SJSA1 (cell line): ENCODE results near the gene PTPRQ. TPM values are rescaled to one million over a fixed set of nuclear protein-coding genes. Genes with fewer than 3 reads are reported as not detected.
A peak's percentile ranks its signal among the peaks of the same experiment; 100 is the strongest.

ENCODE experiments used
- DNase-seq, 2 experiments: peaks; one replicate each; pipeline ENCODE4 v3.0.0-alpha.2; 2015 to 2020; ENCODE audit warnings: low spot score in 2 of 2, low read depth in 1 of 2
- H3K27ac ChIP-seq: fragments of 250-450 bp; sonication (Bioruptor Pico); 2 replicates; pipeline ENCODE4 v1.5.1; 2020; ENCODE audit warnings: mild to moderate bottlenecking, moderate library complexity
- H3K27me3 ChIP-seq: fragments of 250-450 bp; sonication (Bioruptor Pico); replicated peaks from 2 replicates; pipeline ENCODE4 v1.5.1; 2020; ENCODE audit warnings: mild to moderate bottlenecking, moderate library complexity
- H3K36me3 ChIP-seq: fragments of 250-450 bp; sonication (Bioruptor Pico); 2 replicates; pipeline ENCODE4 v1.5.1; 2020; ENCODE audit warnings: mild to moderate bottlenecking
- H3K4me1 ChIP-seq: fragments of 250-450 bp; sonication (Bioruptor Pico); replicated peaks from 2 replicates; pipeline ENCODE4 v1.6.1; 2021; ENCODE audit warnings: mild to moderate bottlenecking
- H3K4me3 ChIP-seq: fragments of 250-450 bp; sonication (Bioruptor Pico); 2 replicates; pipeline ENCODE4 v1.5.1; 2020; ENCODE audit warnings: mild to moderate bottlenecking
- H3K9me3 ChIP-seq: fragments of 250-450 bp; sonication (Bioruptor Pico); replicated peaks from 2 replicates; pipeline ENCODE4 v1.5.1; 2020; ENCODE audit warnings: mild to moderate bottlenecking
- total RNA-seq: library from RNA; depleted of rRNA; stranded (reverse); fragments of >200 nt; shearing (Covaris generic); gene quantifications from 2 replicates; pipeline ENCODE4 v1.2.3, GENCODE V29; 2014

PTPRQ gene
- total RNA-seq, 1 experiment from 2014 or later: 1.1 TPM

GRCh38 chr12:80549298-80549697 is 105.3 kb downstream of the PTPRQ start:
- Histone ChIP-seq H3K9me3 (peaks cover 3% of the 10 kb centered on the region; the same call in 1 of the 2 replicates), H3K27ac (no peak overlapping the region), H3K4me3 (no peak overlapping the region), H3K36me3 (0 out of 2 replicates have a peak, but pooled peaks cover 5% of the 10 kb centered on the region), H3K4me1 (peaks cover 29% of the 10 kb centered on the region), H3K27me3 (no peaks in the 10 kb centered on the region)
- DNase-seq: no peak

- Histone ChIP-seq H3K27ac (peak overlapping the region; percentile 81), H3K36me3 (0 out of 2 replicates have a peak, but pooled peaks cover 5% of the 10 kb centered on the region), H3K4me1 (peaks cover 36% of the 10 kb centered on the region), H3K27me3 (no peaks in the 10 kb centered on the region), H3K4me3 (no peak overlapping the region), H3K9me3 (peaks cover 3% of the 10 kb centered on the region; the same call in 1 of the 2 replicates)
- peak; percentile 60 to 74 for DNase-seq
These were observed 107.9 kb downstream of the PTPRQ start for GRCh38 chr12:80551897-80552296.

- DNase-seq: peak in 1 of 2 experiments; percentile 69
- peaks cover 36% of the 10 kb centered on the region for H3K4me1 ChIP-seq
- H3K9me3 ChIP-seq: peaks cover 3% of the 10 kb centered on the region; the same call in 1 of the 2 replicates
- 0 out of 2 replicates have a peak, but pooled peaks cover 5% of the 10 kb centered on the region for H3K36me3 ChIP-seq
- H3K27me3 ChIP-seq: no peaks in the 10 kb centered on the region
- H3K4me3 ChIP-seq: no peak overlapping the region
- H3K27ac ChIP-seq: peak overlapping the region; percentile 81
These were observed 109.3 kb downstream of the PTPRQ start for GRCh38 chr12:80553316-80553715.

GRCh38 chr12:80556566-80556965 is 112.5 kb downstream of the PTPRQ start:
- H3K4me3 ChIP-seq: no peak overlapping the region
- H3K27me3 ChIP-seq: no peaks in the 10 kb centered on the region
- H3K36me3 ChIP-seq: 0 out of 2 replicates have a peak, but pooled peaks cover 5% of the 10 kb centered on the region
- peaks cover 30% of the 10 kb centered on the region for H3K4me1 ChIP-seq
- no peak for DNase-seq
- H3K9me3 ChIP-seq: peaks cover 3% of the 10 kb centered on the region; the same call in 1 of the 2 replicates
- no peak overlapping the region for H3K27ac ChIP-seq

- Histone ChIP-seq H3K9me3 (no peaks in the 10 kb centered on the region), H3K27ac (no peak overlapping the region), H3K4me3 (no peak overlapping the region), H3K4me1 (peaks cover 6% of the 10 kb centered on the region), H3K27me3 (no peaks in the 10 kb centered on the region), H3K36me3 (no peaks in the 10 kb centered on the region)
- no peak for DNase-seq
These were observed 115.7 kb downstream of the PTPRQ start for GRCh38 chr12:80559766-80560165.

- Histone ChIP-seq H3K4me1 (no peaks in the 10 kb centered on the region; the same call in 1 of the 2 replicates), H3K4me3 (no peak overlapping the region), H3K36me3 (no peaks in the 10 kb centered on the region), H3K27me3 (no peaks in the 10 kb centered on the region), H3K27ac (no peak overlapping the region), H3K9me3 (no peaks in the 10 kb centered on the region)
- no peak for DNase-seq
These were observed 121.2 kb downstream of the PTPRQ start for GRCh38 chr12:80565271-80565670.

- Histone ChIP-seq H3K4me3 (no peak overlapping the region), H3K27ac (no peak overlapping the region), H3K4me1 (no peaks in the 10 kb centered on the region; the same call in 1 of the 2 replicates), H3K27me3 (no peaks in the 10 kb centered on the region), H3K9me3 (no peaks in the 10 kb centered on the region), H3K36me3 (no peaks in the 10 kb centered on the region)
- no peak for DNase-seq
These were observed 123.4 kb downstream of the PTPRQ start for GRCh38 chr12:80567401-80567800.

GRCh38 chr12:80576641-80577418 is 132.8 kb downstream of the PTPRQ start:
- Histone ChIP-seq H3K36me3 (no peaks in the 10 kb centered on the region), H3K4me3 (no peak overlapping the region), H3K4me1 (peaks cover 23% of the 10 kb centered on the region), H3K27ac (no peak overlapping the region), H3K27me3 (no peaks in the 10 kb centered on the region), H3K9me3 (no peaks in the 10 kb centered on the region)
- DNase-seq: no peak

- H3K27ac ChIP-seq: peak overlapping the region; percentile 99
- H3K36me3 ChIP-seq: no peaks in the 10 kb centered on the region
- H3K9me3 ChIP-seq: no peaks in the 10 kb centered on the region
- DNase-seq: peak in 1 of 2 experiments; percentile 90
- no peaks in the 10 kb centered on the region for H3K27me3 ChIP-seq
- H3K4me3 ChIP-seq: peak overlapping the region; percentile 29
- peaks cover 33% of the 10 kb centered on the region for H3K4me1 ChIP-seq
These were observed 136.2 kb downstream of the PTPRQ start for GRCh38 chr12:80580254-80580653.

GRCh38 chr12:80581783-80582182 is 137.7 kb downstream of the PTPRQ start:
- DNase-seq: no peak
- Histone ChIP-seq H3K27me3 (no peaks in the 10 kb centered on the region), H3K27ac (peak overlapping the region; percentile 99)

GRCh38 chr12:80582431-80582830 is 138.4 kb downstream of the PTPRQ start:
- Histone ChIP-seq H3K27ac (peak overlapping the region; percentile 99), H3K4me1 (peaks cover 33% of the 10 kb centered on the region), H3K27me3 (no peaks in the 10 kb centered on the region), H3K36me3 (no peaks in the 10 kb centered on the region), H3K4me3 (no peak overlapping the region), H3K9me3 (no peaks in the 10 kb centered on the region)
- DNase-seq: no peak

More at GRCh38 chr12:80581783-80582182, 137.7 kb downstream of the PTPRQ start:
- Histone ChIP-seq H3K4me1 (peaks cover 33% of the 10 kb centered on the region), H3K9me3 (no peaks in the 10 kb centered on the region), H3K4me3 (no peak overlapping the region), H3K36me3 (no peaks in the 10 kb centered on the region)

GRCh38 chr12:80589077-80589476 is 145.0 kb downstream of the PTPRQ start:
- H3K4me3 ChIP-seq: no peak overlapping the region
- peaks cover 25% of the 10 kb centered on the region for H3K4me1 ChIP-seq
- DNase-seq: no peak
- no peaks in the 10 kb centered on the region for H3K27me3 ChIP-seq
- H3K9me3 ChIP-seq: no peaks in the 10 kb centered on the region
- no peaks in the 10 kb centered on the region; the same call in 1 of the 2 replicates for H3K36me3 ChIP-seq
- no peak overlapping the region for H3K27ac ChIP-seq

- H3K9me3 ChIP-seq: no peaks in the 10 kb centered on the region
- DNase-seq: no peak
- no peaks in the 10 kb centered on the region; the same call in 1 of the 2 replicates for H3K36me3 ChIP-seq
- H3K27ac ChIP-seq: no peak overlapping the region
- H3K4me1 ChIP-seq: peaks cover 35% of the 10 kb centered on the region
- no peak overlapping the region for H3K4me3 ChIP-seq
- H3K27me3 ChIP-seq: no peaks in the 10 kb centered on the region
These were observed 146.1 kb downstream of the PTPRQ start for GRCh38 chr12:80590085-80590484.

- H3K36me3 ChIP-seq: no peaks in the 10 kb centered on the region
- peaks cover 44% of the 10 kb centered on the region for H3K4me1 ChIP-seq
- peak; percentile 46 to 88 for DNase-seq
- peak overlapping the region; percentile 90 for H3K27ac ChIP-seq
- no peaks in the 10 kb centered on the region for H3K27me3 ChIP-seq
- no peak overlapping the region for H3K4me3 ChIP-seq
- no peaks in the 10 kb centered on the region for H3K9me3 ChIP-seq
These were observed 149.7 kb downstream of the PTPRQ start for GRCh38 chr12:80593766-80594165.
